Mesenchymal stem cell (in vitro differentiated cells and primary cell): Measurements from ENCODE around the gene NPLOC4.

Experiments used
- DNase-seq: peaks from one replicate; pipeline ENCODE4 v3.0.0-alpha.2; 2013
- H2AFZ ChIP-seq: one replicate; pipeline ENCODE4 v1.6.1; 2013; ENCODE audit warnings: low read depth, mild to moderate bottlenecking, control low read depth, inconsistent platforms, low read length, moderate library complexity
- H2AK5ac ChIP-seq: 2 replicates; pipeline ENCODE4 v1.6.1; 2013; ENCODE audit warnings: low read length, moderate library complexity, mild to moderate bottlenecking, inconsistent platforms; ENCODE audit not compliant: severe bottlenecking
- H2BK120ac ChIP-seq: one replicate; pipeline ENCODE4 v1.6.1; 2013; ENCODE audit warnings: low read depth, mild to moderate bottlenecking, inconsistent platforms, low read length, moderate library complexity
- H2BK12ac ChIP-seq, 2 experiments: one replicate each; pipeline ENCODE4 v1.6.1; 2013; ENCODE audit warnings: inconsistent platforms in 2 of 2, low read length in 2 of 2, mild to moderate bottlenecking in 2 of 2, moderate library complexity in 2 of 2, control low read depth in 1 of 2
- H2BK15ac ChIP-seq: one replicate; pipeline ENCODE4 v1.6.1; 2013; ENCODE audit warnings: mild to moderate bottlenecking, low read depth, inconsistent platforms; ENCODE audit not compliant: poor library complexity, severe bottlenecking
- H2BK5ac ChIP-seq: 2 replicates; pipeline ENCODE4 v1.6.1; 2013; ENCODE audit warnings: low read depth, mild to moderate bottlenecking, low read length, control low read depth, inconsistent platforms; ENCODE audit not compliant: poor library complexity, severe bottlenecking
- H3K14ac ChIP-seq, 2 experiments: one replicate each; pipeline ENCODE4 v1.6.1; 2013; ENCODE audit warnings: inconsistent platforms in 2 of 2, low read length in 2 of 2, control low read depth in 1 of 2, mild to moderate bottlenecking in 1 of 2, moderate library complexity in 1 of 2
- H3K18ac ChIP-seq, 2 experiments: one replicate each; pipeline ENCODE4 v1.6.1; 2013; ENCODE audit warnings: inconsistent platforms in 2 of 2, low read length in 2 of 2, control low read depth in 1 of 2, low read depth in 1 of 2, mild to moderate bottlenecking in 1 of 2
- H3K23ac ChIP-seq, 2 experiments: one replicate each; pipeline ENCODE4 v1.6.1; 2013; ENCODE audit warnings: inconsistent platforms in 2 of 2, low read length in 2 of 2, mild to moderate bottlenecking in 2 of 2, moderate library complexity in 2 of 2, control low read depth in 1 of 2
- H3K27ac ChIP-seq: 2 replicates; pipeline ENCODE4 v1.5.1; 2013; ENCODE audit warnings: mild to moderate bottlenecking, moderate library complexity, low read length, control low read depth, inconsistent platforms; ENCODE audit not compliant: poor library complexity, severe bottlenecking
- H3K27me3 ChIP-seq, 2 experiments: 2 replicates each; pipeline versions ENCODE4 v1.6.1 to v1.7.0; 2013; ENCODE audit warnings: low read length in 2 of 2, mild to moderate bottlenecking in 2 of 2, moderate library complexity in 2 of 2, control low read depth in 1 of 2, inconsistent platforms in 1 of 2; ENCODE audit not compliant: control insufficient read depth in 1 of 2, insufficient read depth in 1 of 2
- H3K36me3 ChIP-seq, 2 experiments: 2 replicates each; pipeline versions ENCODE4 v1.6.1 to v1.7.0; 2013; ENCODE audit warnings: low read length in 2 of 2, control low read depth in 1 of 2, inconsistent platforms in 1 of 2, low read depth in 1 of 2, mild to moderate bottlenecking in 1 of 2; ENCODE audit not compliant: insufficient read depth in 2 of 2, control insufficient read depth in 1 of 2
- H3K4ac ChIP-seq, 2 experiments: one replicate each; pipeline ENCODE4 v1.6.1; 2013; ENCODE audit warnings: inconsistent platforms in 2 of 2, low read length in 2 of 2, mild to moderate bottlenecking in 2 of 2, moderate library complexity in 2 of 2, control low read depth in 1 of 2, low read depth in 1 of 2
- H3K4me1 ChIP-seq: 2 replicates; pipeline ENCODE4 v1.6.1; 2013; ENCODE audit warnings: low read depth, low read length, control low read depth; ENCODE audit not compliant: control insufficient read depth, insufficient read depth
- H3K4me2 ChIP-seq: 2 replicates; pipeline ENCODE4 v1.6.1; 2013; ENCODE audit warnings: low read length, mild to moderate bottlenecking, inconsistent platforms; ENCODE audit not compliant: poor library complexity, severe bottlenecking
- H3K4me3 ChIP-seq, 2 experiments: 2 replicates each; pipeline versions ENCODE4 v1.5.1 to v1.7.0; 2013; ENCODE audit warnings: low read length in 2 of 2, mild to moderate bottlenecking in 2 of 2, control low read depth in 1 of 2, low read depth in 1 of 2; ENCODE audit not compliant: insufficient read depth in 1 of 2
- H3K79me1 ChIP-seq: replicated peaks from 2 replicates; pipeline ENCODE4 v1.6.1; 2013; ENCODE audit warnings: mild to moderate bottlenecking, control low read depth, low read length, inconsistent platforms; ENCODE audit not compliant: poor library complexity, severe bottlenecking
- H3K9ac ChIP-seq: 2 replicates; pipeline ENCODE4 v1.7.0; 2013; ENCODE audit warnings: mild to moderate bottlenecking, low read length, moderate library complexity
- H3K9me3 ChIP-seq: 2 replicates; pipeline ENCODE4 v1.7.0; 2013; ENCODE audit warnings: mild to moderate bottlenecking, low read length; ENCODE audit not compliant: control insufficient read depth
- H4K8ac ChIP-seq: one replicate; pipeline ENCODE4 v1.6.1; 2013; ENCODE audit warnings: inconsistent platforms, mild to moderate bottlenecking, low read length, moderate library complexity
- H4K91ac ChIP-seq: one replicate; pipeline ENCODE4 v1.6.1; 2013; ENCODE audit warnings: mild to moderate bottlenecking, low read length, inconsistent platforms
- WGBS: methylation state at CpG from one replicate; pipeline ENCODE4 v1.1.7; 2013; ENCODE audit warnings: mixed read lengths; 5-methylcytosine and 5-hydroxymethylcytosine counted together

The NPLOC4 gene

GRCh38 chr17:81553018-81553615, 83.8 kb downstream of the NPLOC4 start:
- peak; percentile 90 for DNase-seq

GRCh38 chr17:81552244-81553017, 84.5 kb downstream of the NPLOC4 start, which contains the start of gene FAAP100:
Gene FAAP100, minus strand, starts transcription at chr17:81552353. Its CDS starts 23 bp downstream, at chr17:81552330.
- peaks cover 51% of the 10 kb centered on the region for H3K4me1 ChIP-seq
- DNase-seq = peak; percentile 82
- peaks cover 29% of the 10 kb centered on the region for H3K79me1 ChIP-seq
- peak within 1 kb of the TSS in 1 of 2 experiments; percentile 61 for H3K23ac ChIP-seq
- H3K9me3 ChIP-seq = no peaks in the 10 kb centered on the region
- peak within 1 kb of the TSS; percentile 84 for H3K4me2 ChIP-seq
- H2BK12ac ChIP-seq = peak within 1 kb of the TSS in 1 of 2 experiments; percentile 56
- no peak within 1 kb of the TSS for H2BK15ac ChIP-seq
- peak within 1 kb of the TSS; percentile 34 to 96 for H3K18ac ChIP-seq
- peak within 1 kb of the TSS; percentile 52 for H4K8ac ChIP-seq
- H3K27me3 ChIP-seq = no peaks in the 10 kb centered on the region
- peak within 1 kb of the TSS; percentile 92 for H3K4me3 ChIP-seq
- H2BK120ac ChIP-seq = no peak within 1 kb of the TSS
- under 1% methylated on average over 71 of the region's 85 CpGs for WGBS
- peak within 1 kb of the TSS; percentile 88 for H3K9ac ChIP-seq
- peak within 1 kb of the TSS; percentile 72 for H3K27ac ChIP-seq
- H2AFZ ChIP-seq = peak within 1 kb of the TSS; percentile 60
- H3K36me3 ChIP-seq = peaks cover 43 to 51% of the 10 kb centered on the region in 2 experiments
- H3K4ac ChIP-seq = peak within 1 kb of the TSS; percentile 66 to 86
- no peak within 1 kb of the TSS for H2AK5ac ChIP-seq
- H2BK5ac ChIP-seq = peak within 1 kb of the TSS; percentile 79
- H3K14ac ChIP-seq = peak within 1 kb of the TSS in 1 of 2 experiments; percentile 92
- H4K91ac ChIP-seq = peak within 1 kb of the TSS; percentile 44

More at GRCh38 chr17:81553018-81553615, 83.8 kb downstream of the NPLOC4 start:
- Histone ChIP-seq H2BK12ac (peak overlapping the region in 1 of 2 experiments; percentile 49), H3K4me3 (peak overlapping the region; percentile 92), H3K9ac (peak overlapping the region; percentile 88), H2AK5ac (no peak overlapping the region), H3K4me1 (peaks cover 54% of the 10 kb centered on the region), H3K4me2 (peak overlapping the region; percentile 69), H3K9me3 (no peaks in the 10 kb centered on the region), H3K14ac (no peak overlapping the region), H3K18ac (no peak overlapping the region), H3K4ac (peak overlapping the region in 1 of 2 experiments; percentile 66), H4K8ac (no peak overlapping the region), H3K79me1 (peaks cover 25% of the 10 kb centered on the region), H2BK120ac (peak overlapping the region; percentile 7), H3K27ac (peak overlapping the region; percentile 72), H2AFZ (no peak overlapping the region), H2BK15ac (no peak overlapping the region), H3K36me3 (peaks cover 43 to 51% of the 10 kb centered on the region in 2 experiments), H4K91ac (no peak overlapping the region), H2BK5ac (no peak overlapping the region), H3K27me3 (no peaks in the 10 kb centered on the region), H3K23ac (no peak overlapping the region)
- WGBS = 8% methylated on average over 18 of the region's 19 CpGs

- 3% methylated on average over 46 of the region's 69 CpGs for WGBS
- Histone ChIP-seq H3K27ac (no peak overlapping the region), H3K23ac (no peak overlapping the region), H3K14ac (peak overlapping the region in 1 of 2 experiments; percentile 92), H3K4me1 (peaks cover 47% of the 10 kb centered on the region), H2AFZ (peak overlapping the region; percentile 60), H4K91ac (peak overlapping the region; percentile 44), H4K8ac (peak overlapping the region; percentile 29), H3K79me1 (peaks cover 28% of the 10 kb centered on the region), H3K36me3 (peaks cover 43 to 51% of the 10 kb centered on the region in 2 experiments), H3K4me3 (peak overlapping the region; percentile 92), H2BK15ac (no peak overlapping the region), H2BK12ac (peak overlapping the region in 1 of 2 experiments; percentile 56), H3K9ac (peak overlapping the region; percentile 88), H3K18ac (peak overlapping the region; percentile 34 to 96), H2AK5ac (no peak overlapping the region), H3K4ac (peak overlapping the region; percentile 7 to 86), H2BK120ac (no peak overlapping the region), H2BK5ac (peak overlapping the region; percentile 49), H3K27me3 (no peaks in the 10 kb centered on the region), H3K9me3 (no peaks in the 10 kb centered on the region), H3K4me2 (peak overlapping the region; percentile 84)
- peak; percentile 55 for DNase-seq
Observed at GRCh38 chr17:81551458-81552243, 85.3 kb downstream of the NPLOC4 start.
